Brain microvascular endothelial cell (primary cell): ENCODE data around the gene LRRC26.

Experiments used
- DNase-seq: peaks from one replicate; pipeline ENCODE4 v3.0.0-alpha.2; 2020
- H3K27ac ChIP-seq: fragments of 250-450 bp; sonication (Bioruptor Pico); 2 replicates; pipeline ENCODE4 v1.5.1; 2020; ENCODE audit warnings: mild to moderate bottlenecking, moderate library complexity
- H3K27me3 ChIP-seq: fragments of 250-450 bp; sonication (Bioruptor Pico); replicated peaks from 2 replicates; pipeline ENCODE4 v1.5.1; 2020; ENCODE audit warnings: mild to moderate bottlenecking
- H3K36me3 ChIP-seq: fragments of 250-450 bp; sonication (Bioruptor Pico); replicated peaks from 2 replicates; pipeline ENCODE4 v1.5.1; 2020; ENCODE audit warnings: mild to moderate bottlenecking
- H3K4me3 ChIP-seq: 2 replicates; pipeline ENCODE4 v1.5.1; 2011; ENCODE audit warnings: low read depth, mild to moderate bottlenecking, control low read depth, low read length, moderate library complexity
- CTCF ChIP-seq: IDR thresholded peaks from 2 replicates; pipeline ENCODE4 v1.5.1; 2011; ENCODE audit warnings: low read depth, mild to moderate bottlenecking, moderate library complexity, low read length, control low read depth, inconsistent platforms; ENCODE audit errors: missing control alignments
- in situ Hi-C: cut with HindIII; loops from 2 replicates; pipeline ENCODE4 v1.10.0; 2017; ENCODE audit warnings: low sequenced_read_pairs, low pct_ligation_motif_present

Gene LRRC26

GRCh38 chr9:137191245-137191644 lies 21.4 kb upstream of the LRRC26 start:
- no peak overlapping the region for H3K4me3 ChIP-seq
- peaks cover 13% of the 10 kb centered on the region for H3K36me3 ChIP-seq
- H3K27ac ChIP-seq = no peak overlapping the region
- TF ChIP-seq CTCF = no peak
- H3K27me3 ChIP-seq = no peaks in the 10 kb centered on the region
- in situ Hi-C loops = no loop called here
- no peak for DNase-seq

GRCh38 chr9:137190315-137190856 lies 20.5 kb upstream of the LRRC26 start:
- no peak overlapping the region for H3K27ac ChIP-seq
- no peaks in the 10 kb centered on the region for H3K27me3 ChIP-seq
- no peak overlapping the region for H3K4me3 ChIP-seq
- in situ Hi-C loops = no loop called here
- TF ChIP-seq CTCF = no peak
- DNase-seq = no peak
- peaks cover 13% of the 10 kb centered on the region for H3K36me3 ChIP-seq

- Histone ChIP-seq H3K27ac (peak overlapping the region; percentile 98), H3K4me3 (peak overlapping the region; percentile 86), H3K36me3 (peaks cover 13% of the 10 kb centered on the region), H3K27me3 (no peaks in the 10 kb centered on the region)
- TF ChIP-seq CTCF = no peak
- DNase-seq = no peak
- in situ Hi-C loops = no loop called here
These were observed 19.7 kb upstream of the LRRC26 start for GRCh38 chr9:137189297-137190295.

GRCh38 chr9:137188490-137189296 lies 18.8 kb upstream of the LRRC26 start, which contains the start of the genes ANAPC2 and SSNA1:
ANAPC2 (minus strand) TSS chr9:137188560; CDS start chr9:137188532, 28 bp downstream.
SSNA1 (plus strand) TSS chr9:137188676; CDS start chr9:137188727, 51 bp downstream.
- TF ChIP-seq CTCF = peak; percentile 71
- H3K36me3 ChIP-seq = peaks cover 16% of the 10 kb centered on the region
- in situ Hi-C loops = no loop called here
- DNase-seq = peak; percentile 77
- peak within 1 kb of the TSS; percentile 86 for H3K4me3 ChIP-seq
- H3K27me3 ChIP-seq = no peaks in the 10 kb centered on the region
- peak within 1 kb of the TSS; percentile 98 for H3K27ac ChIP-seq

- DNase-seq = no peak
- peak overlapping the region; percentile 98 for H3K27ac ChIP-seq
- in situ Hi-C loops = no loop called here
- H3K36me3 ChIP-seq = peaks cover 22% of the 10 kb centered on the region
- H3K4me3 ChIP-seq = peak overlapping the region; percentile 86
- no peak for TF ChIP-seq CTCF
- no peaks in the 10 kb centered on the region for H3K27me3 ChIP-seq
These were observed 18.2 kb upstream of the LRRC26 start for GRCh38 chr9:137188086-137188489.
